NT2/D1 (cell line): ENCODE data around the gene RAB11FIP4.

Source experiments
- DNase-seq: peaks from one replicate; pipeline ENCODE4 v3.0.0-alpha.2; 2011; ENCODE audit warnings: low read depth, low spot score
- H3K27me3 ChIP-seq: 2 replicates; pipeline ENCODE4 v1.6.0; 2011; ENCODE audit warnings: mild to moderate bottlenecking; ENCODE audit not compliant: insufficient read length, insufficient read depth
- H3K36me3 ChIP-seq: 2 replicates; pipeline ENCODE4 v1.6.1; 2011; ENCODE audit warnings: mild to moderate bottlenecking, low read length, mixed read lengths; ENCODE audit not compliant: insufficient read depth, insufficient read length
- H3K4me1 ChIP-seq: 2 replicates; pipeline ENCODE4 v1.5.1; 2011; ENCODE audit not compliant: insufficient read depth, insufficient read length
- H3K4me3 ChIP-seq: 2 replicates; pipeline ENCODE4 v1.5.1; 2011; ENCODE audit warnings: low read depth; ENCODE audit not compliant: insufficient read length
- H3K9ac ChIP-seq: 2 replicates; pipeline ENCODE4 v1.6.0; 2011; ENCODE audit warnings: low read depth; ENCODE audit not compliant: insufficient read length
- H3K9me3 ChIP-seq: 2 replicates; pipeline ENCODE4 v1.5.1; 2011; ENCODE audit warnings: mild to moderate bottlenecking, low read length; ENCODE audit not compliant: insufficient read depth
- SUZ12 ChIP-seq: IDR thresholded peaks from 2 replicates; pipeline ENCODE4 v1.6.1; 2011; ENCODE audit not compliant: insufficient read length, insufficient read depth; ENCODE audit errors: extremely low read depth
- YY1 ChIP-seq: IDR thresholded peaks from 2 replicates; pipeline ENCODE4 v1.6.1; 2011; ENCODE audit not compliant: insufficient read length, insufficient read depth
- ZNF274 ChIP-seq: IDR thresholded peaks from 2 replicates; pipeline ENCODE4 v1.6.1; 2011; ENCODE audit warnings: mild to moderate bottlenecking, low read depth, low read length

The RAB11FIP4 gene

GRCh38 chr17:31508288-31509094, 117.0 kb downstream of the RAB11FIP4 start:
- Histone ChIP-seq H3K4me1 (peaks cover 3% of the 10 kb centered on the region), H3K9ac (no peak overlapping the region), H3K27me3 (no peaks in the 10 kb centered on the region), H3K4me3 (no peak overlapping the region), H3K36me3 (no peaks in the 10 kb centered on the region), H3K9me3 (no peaks in the 10 kb centered on the region)
- no peak for DNase-seq
- TF ChIP-seq SUZ12, result no peak
- TF ChIP-seq YY1, result no peak
- TF ChIP-seq ZNF274, result no peak

GRCh38 chr17:31509095-31509804, 117.8 kb downstream of the RAB11FIP4 start:
- H3K9ac ChIP-seq, result no peak overlapping the region
- no peaks in the 10 kb centered on the region for H3K9me3 ChIP-seq
- H3K27me3 ChIP-seq, result no peaks in the 10 kb centered on the region
- H3K4me3 ChIP-seq, result no peak overlapping the region
- H3K4me1 ChIP-seq, result peaks cover 3% of the 10 kb centered on the region
- H3K36me3 ChIP-seq, result no peaks in the 10 kb centered on the region
- TF ChIP-seq YY1 (no peak), ZNF274 (no peak), SUZ12 (no peak)
- DNase-seq, result no peak

- no peaks in the 10 kb centered on the region for H3K36me3 ChIP-seq
- peaks cover 3% of the 10 kb centered on the region for H3K4me1 ChIP-seq
- no peak for DNase-seq
- no peaks in the 10 kb centered on the region for H3K27me3 ChIP-seq
- H3K9ac ChIP-seq, result no peak overlapping the region
- no peaks in the 10 kb centered on the region for H3K9me3 ChIP-seq
- no peak overlapping the region for H3K4me3 ChIP-seq
- TF ChIP-seq YY1 (no peak), ZNF274 (no peak), SUZ12 (no peak)
Observed at GRCh38 chr17:31509805-31510177, 118.3 kb downstream of the RAB11FIP4 start.

- TF ChIP-seq ZNF274 (no peak), YY1 (no peak), SUZ12 (no peak)
- Histone ChIP-seq H3K4me3 (no peak overlapping the region), H3K4me1 (peaks cover 3% of the 10 kb centered on the region), H3K9me3 (no peaks in the 10 kb centered on the region), H3K9ac (no peak overlapping the region), H3K36me3 (no peaks in the 10 kb centered on the region), H3K27me3 (no peaks in the 10 kb centered on the region)
- DNase-seq, result no peak
Observed at GRCh38 chr17:31510308-31511194, 119.1 kb downstream of the RAB11FIP4 start.

GRCh38 chr17:31511195-31511578, 119.7 kb downstream of the RAB11FIP4 start:
- Histone ChIP-seq H3K27me3 (no peaks in the 10 kb centered on the region), H3K4me1 (peaks cover 3% of the 10 kb centered on the region)
- no peak for TF ChIP-seq SUZ12
- TF ChIP-seq ZNF274, result no peak
- TF ChIP-seq YY1, result no peak

GRCh38 chr17:31511580-31511979, 120.1 kb downstream of the RAB11FIP4 start:
- Histone ChIP-seq H3K27me3 (no peaks in the 10 kb centered on the region), H3K9me3 (no peaks in the 10 kb centered on the region), H3K4me1 (peaks cover 3% of the 10 kb centered on the region), H3K4me3 (no peak overlapping the region), H3K9ac (no peak overlapping the region), H3K36me3 (no peaks in the 10 kb centered on the region)
- no peak for DNase-seq
- TF ChIP-seq SUZ12, result no peak
- no peak for TF ChIP-seq YY1
- TF ChIP-seq ZNF274, result no peak

More at GRCh38 chr17:31511195-31511578, 119.7 kb downstream of the RAB11FIP4 start:
- Histone ChIP-seq H3K36me3 (no peaks in the 10 kb centered on the region), H3K4me3 (no peak overlapping the region), H3K9ac (no peak overlapping the region), H3K9me3 (no peaks in the 10 kb centered on the region)
- no peak for DNase-seq
